PC-3 (cell line): ENCODE measurements around the gene SFRP5. TPM values are rescaled to one million over a fixed set of nuclear protein-coding genes. Genes with fewer than 3 reads are reported as not detected.
A peak's percentile ranks its signal among the peaks of the same experiment; 100 is the strongest.

Source experiments
- ATAC-seq: fragments of 200-7000 bp; cut with Tn5 transposase; 2 replicates; pipeline ENCODE4 v1.9.1; 2020; ENCODE audit warnings: mild to moderate bottlenecking, moderate library complexity
- BruUV-seq: library from RNA; stranded (reverse); fragments of 400-500 nt; replicated peaks from 2 replicates; lab custom pipeline; 2021; lab: Mats Ljungman, UMichigan
- CTCF ChIA-PET: fragments of 300-600 bp; sonication (Branson Sonifier 250); formaldehyde crosslinking; loops from one replicate; lab custom pipeline; 2022; ENCODE audit warnings: antibody characterized with exemption; lab: Charles Lee
- POLR2A ChIA-PET: fragments of 300-600 bp; sonication (Branson Sonifier 250); formaldehyde crosslinking; loops from one replicate; lab custom pipeline; 2022; ENCODE audit warnings: antibody characterized with exemption; ENCODE audit not compliant: unreplicated experiment; lab: Charles Lee
- DNase-seq: peaks from one replicate; pipeline ENCODE4 v3.0.0-alpha.2; 2015
- H2AFZ ChIP-seq: fragments of 300-600 bp; sonication (generic); 2 replicates; pipeline ENCODE4 v1.6.0; 2016; ENCODE audit warnings: antibody characterized with exemption, low read length
- H3F3A ChIP-seq: fragments of 300-600 bp; sonication (generic); one replicate; pipeline ENCODE4 v1.6.0; 2017; ENCODE audit warnings: antibody characterized with exemption, low read length, control low read depth, mild to moderate bottlenecking; ENCODE audit not compliant: unreplicated experiment
- H3K27ac ChIP-seq: fragments of 300-600 bp; sonication (generic); 2 replicates; pipeline ENCODE4 v1.5.1; 2016; ENCODE audit warnings: mild to moderate bottlenecking, low read length
- H3K27me3 ChIP-seq: fragments of 300-600 bp; sonication (generic); 2 replicates; pipeline ENCODE4 v1.6.1; 2016; ENCODE audit warnings: low read length, mixed read lengths
- H3K36me3 ChIP-seq: fragments of 300-600 bp; sonication (generic); 2 replicates; pipeline ENCODE4 v1.6.1; 2016; ENCODE audit warnings: low read depth, mixed run types, low read length, mixed read lengths
- H3K4me1 ChIP-seq: fragments of 300-600 bp; sonication (generic); 2 replicates; pipeline ENCODE4 v1.5.1; 2016; ENCODE audit warnings: low read length; ENCODE audit not compliant: insufficient read depth
- H3K4me2 ChIP-seq: fragments of 300-600 bp; sonication (generic); 2 replicates; pipeline ENCODE4 v1.6.0; 2016; ENCODE audit warnings: low read length
- H3K4me3 ChIP-seq: fragments of 300-600 bp; sonication (generic); 2 replicates; pipeline ENCODE4 v1.5.1; 2016; ENCODE audit warnings: mild to moderate bottlenecking, low read length, mixed read lengths
- H3K79me2 ChIP-seq: fragments of 300-600 bp; sonication (generic); 2 replicates; pipeline ENCODE4 v1.6.1; 2017; ENCODE audit warnings: low read length, mixed read lengths
- H3K9ac ChIP-seq: fragments of 300-600 bp; sonication (generic); 2 replicates; pipeline ENCODE4 v1.6.0; 2016; ENCODE audit warnings: mild to moderate bottlenecking, low read length
- H3K9me2 ChIP-seq: fragments of 300-600 bp; sonication (generic); replicated peaks from 2 replicates; pipeline ENCODE4 v1.6.1; 2016; ENCODE audit warnings: mixed run types, low read length, mixed read lengths
- H3K9me3 ChIP-seq: fragments of 300-600 bp; sonication (generic); 2 replicates; pipeline ENCODE4 v1.6.1; 2016; ENCODE audit warnings: low read length, mixed read lengths
- H4K20me1 ChIP-seq: fragments of 300-600 bp; sonication (generic); 2 replicates; pipeline ENCODE4 v1.6.1; 2016; ENCODE audit warnings: low read length, mixed read lengths
- EZH2 ChIP-seq: fragments of 300-600 bp; sonication (generic); IDR thresholded peaks from one replicate; pipeline ENCODE4 v1.6.1; 2017; ENCODE audit warnings: antibody characterized with exemption, mild to moderate bottlenecking, low read length; ENCODE audit not compliant: unreplicated experiment
- EZH2phosphoT487 ChIP-seq: fragments of 300-600 bp; sonication (generic); IDR thresholded peaks from 2 replicates; pipeline ENCODE4 v1.6.1; 2018; ENCODE audit warnings: mild to moderate bottlenecking, antibody characterized with exemption, low read length, borderline replicate concordance
- intact Hi-C: fragments of 100-400 bp; cut with micrococcal nuclease; formaldehyde crosslinking; loops from 2 replicates; pipeline ENCODE4 v1.9.0; 2023
- total RNA-seq: library from RNA; depleted of rRNA; stranded (reverse); fragments of >200 nt; gene quantifications from 2 replicates; pipeline ENCODE4 v1.2.3, GENCODE V29; 2014
- TF ChIP-seq, protein P1 (sequence below): fragments of 300-600 bp; sonication (generic); conservative IDR thresholded peaks from 2 replicates; pipeline ENCODE4 v1.5.1; 2017; ENCODE audit warnings: antibody characterized with exemption, low read depth, mild to moderate bottlenecking, low read length

Gene SFRP5
- total RNA-seq, 1 experiment from 2014 or later, result not detected

- intact Hi-C loops, result no loop called here
- TF ChIP-seq EZH2phosphoT487, result no peak
- TF ChIP-seq, protein P1, sequence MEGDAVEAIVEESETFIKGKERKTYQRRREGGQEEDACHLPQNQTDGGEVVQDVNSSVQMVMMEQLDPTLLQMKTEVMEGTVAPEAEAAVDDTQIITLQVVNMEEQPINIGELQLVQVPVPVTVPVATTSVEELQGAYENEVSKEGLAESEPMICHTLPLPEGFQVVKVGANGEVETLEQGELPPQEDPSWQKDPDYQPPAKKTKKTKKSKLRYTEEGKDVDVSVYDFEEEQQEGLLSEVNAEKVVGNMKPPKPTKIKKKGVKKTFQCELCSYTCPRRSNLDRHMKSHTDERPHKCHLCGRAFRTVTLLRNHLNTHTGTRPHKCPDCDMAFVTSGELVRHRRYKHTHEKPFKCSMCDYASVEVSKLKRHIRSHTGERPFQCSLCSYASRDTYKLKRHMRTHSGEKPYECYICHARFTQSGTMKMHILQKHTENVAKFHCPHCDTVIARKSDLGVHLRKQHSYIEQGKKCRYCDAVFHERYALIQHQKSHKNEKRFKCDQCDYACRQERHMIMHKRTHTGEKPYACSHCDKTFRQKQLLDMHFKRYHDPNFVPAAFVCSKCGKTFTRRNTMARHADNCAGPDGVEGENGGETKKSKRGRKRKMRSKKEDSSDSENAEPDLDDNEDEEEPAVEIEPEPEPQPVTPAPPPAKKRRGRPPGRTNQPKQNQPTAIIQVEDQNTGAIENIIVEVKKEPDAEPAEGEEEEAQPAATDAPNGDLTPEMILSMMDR, result no peak
- no peak for TF ChIP-seq EZH2
- POLR2A ChIA-PET, result no interaction called here
These were observed 34.0 kb downstream of the SFRP5 start for GRCh38 chr10:97737770-97738265.

GRCh38 chr10:97736902-97737769, 34.7 kb downstream of the SFRP5 start, which contains the start of gene ZFYVE27:
TSS of gene ZFYVE27 (plus strand) at chr10:97737128. CDS start at chr10:97738478, 1,350 bp downstream.
- POLR2A ChIA-PET, result interaction anchor here (0.7 to 1.0 kb wide), 3 partner anchors 11 to 50 kb away, joined by 3 to 6 read pairs (median 4); partner anchors contain the start of genes AVPI1 and MARVELD1
- Histone ChIP-seq H4K20me1 (no peaks in the 10 kb centered on the region), H3K4me2 (peak within 1 kb of the TSS; percentile 93), H3F3A (no peaks in the 10 kb centered on the region), H3K9me2 (no peaks in the 10 kb centered on the region), H2AFZ (peak within 1 kb of the TSS; percentile 79), H3K27me3 (no peaks in the 10 kb centered on the region), H3K9me3 (no peaks in the 10 kb centered on the region), H3K36me3 (peaks cover 6% of the 10 kb centered on the region; the same call in 1 of the 2 replicates), H3K9ac (peak within 1 kb of the TSS; percentile 86), H3K79me2 (peaks cover 40% of the 10 kb centered on the region), H3K27ac (peak within 1 kb of the TSS; percentile 40; the same call in 1 of the 2 replicates), H3K4me1 (peaks cover 9% of the 10 kb centered on the region), H3K4me3 (peak within 1 kb of the TSS; percentile 83)
- peak; percentile 92 for DNase-seq
- TF ChIP-seq EZH2phosphoT487 (no peak), EZH2 (no peak)
- TF ChIP-seq, protein P1, result no peak
- BruUV-seq, result TSS peak; percentile 51
- CTCF ChIA-PET, result interaction anchor here (0.5 kb wide), 1 partner anchor 52 kb away, joined by 3 read pairs; no protein-coding TSS in a partner anchor
- intact Hi-C loops, result no loop called here
- peak; percentile 87 for ATAC-seq

More at GRCh38 chr10:97737770-97738265, 34.0 kb downstream of the SFRP5 start:
- peak overlapping the region; percentile 93 for H3K4me2 ChIP-seq
- H3K79me2 ChIP-seq, result peaks cover 40% of the 10 kb centered on the region
- no peaks in the 10 kb centered on the region for H4K20me1 ChIP-seq
- peak overlapping the region; percentile 83 for H3K4me3 ChIP-seq
- H3K36me3 ChIP-seq, result peaks cover 6% of the 10 kb centered on the region; the same call in 1 of the 2 replicates
- no peaks in the 10 kb centered on the region for H3K27me3 ChIP-seq
- no peaks in the 10 kb centered on the region for H3F3A ChIP-seq
- peaks cover 9% of the 10 kb centered on the region for H3K4me1 ChIP-seq
- DNase-seq (no peak), ATAC-seq (no peak)
- H3K9ac ChIP-seq, result peak overlapping the region; percentile 86
- H3K9me2 ChIP-seq, result no peaks in the 10 kb centered on the region
- CTCF ChIA-PET, result no interaction called here
- no peaks in the 10 kb centered on the region for H3K9me3 ChIP-seq
- H3K27ac ChIP-seq, result no peak overlapping the region; the same call in 1 of the 2 replicates
- peak overlapping the region; percentile 79; the same call in 1 of the 2 replicates for H2AFZ ChIP-seq
- BruUV-seq, result no TSS peak
